Neural crest cell (in vitro differentiated cells): ENCODE results near the gene BCO2. TPM values are rescaled to one million over a fixed set of nuclear protein-coding genes. Genes with fewer than 3 reads are reported as not detected.

ENCODE experiments used
- DNase-seq: peaks from one replicate; pipeline ENCODE4 v3.0.0; 2021; ENCODE audit warnings: low read depth, mixed read lengths, low spot score
- H3K27ac Mint-ChIP-seq: one replicate; pipeline ENCODE4 v1.8.0; 2021; ENCODE audit warnings: mild to moderate bottlenecking, mixed read lengths; ENCODE audit not compliant: unreplicated experiment
- H3K27me3 Mint-ChIP-seq: 2 replicates; pipeline ENCODE4 v1.8.0; 2021; ENCODE audit warnings: low read depth, mild to moderate bottlenecking, mixed read lengths
- H3K36me3 Mint-ChIP-seq: 2 replicates; pipeline ENCODE4 v1.8.0; 2021; ENCODE audit warnings: low read depth, mild to moderate bottlenecking, mixed read lengths
- H3K4me1 Mint-ChIP-seq: 2 replicates; pipeline ENCODE4 v1.8.0; 2021; ENCODE audit warnings: mixed read lengths
- H3K4me3 Mint-ChIP-seq: one replicate; pipeline ENCODE4 v1.8.0; 2021; ENCODE audit warnings: mild to moderate bottlenecking, mixed read lengths
- H3K9me3 Mint-ChIP-seq: 2 replicates; pipeline ENCODE4 v1.8.0; 2021; ENCODE audit warnings: mixed read lengths
- CTCF ChIP-seq: fragments of 200-600 bp; sonication (generic); conservative IDR thresholded peaks from 2 replicates; pipeline ENCODE4 v1.5.0; 2021; ENCODE audit warnings: antibody characterized with exemption, mild to moderate bottlenecking
- total RNA-seq: library from RNA; stranded (reverse); gene quantifications from 2 replicates; pipeline ENCODE4 v1.2.1, GENCODE V29; 2021

BCO2 gene
- total RNA-seq, 1 donor from 2014 or later, result 1.0 TPM

GRCh38 chr11:112219476-112220232, 44.3 kb downstream of the BCO2 start:
- Mint-ChIP-seq H3K4me3 (peak overlapping the region; percentile 51), H3K27me3 (peaks cover 20% of the 10 kb centered on the region), H3K36me3 (no peaks in the 10 kb centered on the region), H3K27ac (no peak overlapping the region), H3K9me3 (no peaks in the 10 kb centered on the region), H3K4me1 (no peaks in the 10 kb centered on the region)
- peak; percentile 91 for TF ChIP-seq CTCF
- DNase-seq, result peak; percentile 36

GRCh38 chr11:112221274-112221835, 46.0 kb downstream of the BCO2 start:
- H3K27ac Mint-ChIP-seq, result no peak overlapping the region
- H3K9me3 Mint-ChIP-seq, result no peaks in the 10 kb centered on the region

GRCh38 chr11:112222303-112222702, 47.0 kb downstream of the BCO2 start:
- Mint-ChIP-seq H3K4me1 (peaks cover 8% of the 10 kb centered on the region), H3K9me3 (no peaks in the 10 kb centered on the region), H3K27ac (no peak overlapping the region), H3K36me3 (no peaks in the 10 kb centered on the region), H3K27me3 (peaks cover 20% of the 10 kb centered on the region), H3K4me3 (no peak overlapping the region)
- DNase-seq, result no peak
- no peak for TF ChIP-seq CTCF

More at GRCh38 chr11:112221274-112221835, 46.0 kb downstream of the BCO2 start:
- Mint-ChIP-seq H3K36me3 (no peaks in the 10 kb centered on the region), H3K27me3 (peaks cover 20% of the 10 kb centered on the region), H3K4me3 (no peak overlapping the region), H3K4me1 (no peaks in the 10 kb centered on the region)
- TF ChIP-seq CTCF, result no peak
- no peak for DNase-seq

GRCh38 chr11:112223121-112223520, 47.8 kb downstream of the BCO2 start:
- DNase-seq, result no peak
- Mint-ChIP-seq H3K4me3 (no peak overlapping the region), H3K27ac (no peak overlapping the region), H3K27me3 (peaks cover 20% of the 10 kb centered on the region), H3K9me3 (no peaks in the 10 kb centered on the region), H3K36me3 (no peaks in the 10 kb centered on the region), H3K4me1 (peaks cover 16% of the 10 kb centered on the region)
- TF ChIP-seq CTCF, result no peak

GRCh38 chr11:112223754-112224532, 48.6 kb downstream of the BCO2 start:
- Mint-ChIP-seq H3K36me3 (no peaks in the 10 kb centered on the region), H3K27ac (no peak overlapping the region), H3K27me3 (peaks cover 20% of the 10 kb centered on the region), H3K9me3 (no peaks in the 10 kb centered on the region), H3K4me1 (peaks cover 21% of the 10 kb centered on the region), H3K4me3 (peak overlapping the region; percentile 66)
- no peak for TF ChIP-seq CTCF
- no peak for DNase-seq
